HepG2 (cell line): Measurements from ENCODE around the gene CAPN10. TPM values are rescaled to one million over a fixed set of nuclear protein-coding genes. Genes with fewer than 3 reads are reported as not detected.

Experiments
- ATAC-seq: fragments of 200-7000 bp; cut with Tn5 transposase; 3 replicates; pipeline ENCODE4 v1.9.1; 2020; ENCODE audit warnings: mild to moderate bottlenecking, moderate library complexity
- BruUV-seq: library from RNA; stranded (reverse); fragments of 400-500 nt; replicated peaks from 2 replicates; lab custom pipeline; 2021; lab: Mats Ljungman, UMichigan
- CTCF ChIA-PET: fragments of 300-600 bp; formaldehyde crosslinking; extraction: SDS; loops from one replicate; lab custom pipeline; 2021; ENCODE audit warnings: low total read pairs, inconsistent platforms, low intra/inter-chr PET ratio; lab: Yijun Ruan, JAX
- POLR2A ChIA-PET: fragments of 350-600 bp; sonication (Branson Sonifier 250); formaldehyde crosslinking; loops from one replicate; lab custom pipeline; 2020; ENCODE audit warnings: antibody characterized with exemption, inconsistent platforms; lab: Yijun Ruan, JAX
- DNase-seq: peaks from one replicate; pipeline ENCODE4 v3.0.0-alpha.2; 2015; ENCODE audit warnings: low spot score
- FAIRE-seq: peaks from 3 replicates; lab custom pipeline; 2011; peaks lifted over from hg19 to GRCh38; lab: Jason Lieb, UNC
- H2AFZ ChIP-seq: one replicate; pipeline ENCODE4 v1.6.1; 2011; ENCODE audit warnings: low read length, inconsistent platforms
- H3K27ac ChIP-seq: fragments of 300-600 bp; 3 replicates; pipeline ENCODE4 v1.8.0; 2011; ENCODE audit warnings: mixed run types, mild to moderate bottlenecking, mixed read lengths, low read length, inconsistent platforms; ENCODE audit not compliant: insufficient read depth; ENCODE audit errors: extremely low read length
- H3K27me3 ChIP-seq, 2 experiments: fragments of 200-600 bp in 1 of 2; 2 replicates in 1 of 2; 3 replicates in 1 of 2; pipeline versions ENCODE4 v1.6.0 to v1.8.0; 2011; ENCODE audit warnings: low read length in 2 of 2, mild to moderate bottlenecking in 2 of 2, moderate library complexity in 2 of 2, inconsistent platforms in 1 of 2; ENCODE audit not compliant: insufficient read depth in 2 of 2, control insufficient read depth in 1 of 2
- H3K36me3 ChIP-seq, 2 experiments: fragments of 200-600 bp in 1 of 2; replicated peaks in 1 of 2; 2 replicates in 1 of 2; 3 replicates in 1 of 2; pipeline versions ENCODE4 v1.5.1 to v1.8.0; 2011; ENCODE audit warnings: low read length in 2 of 2, inconsistent platforms in 1 of 2; ENCODE audit not compliant: insufficient read depth in 2 of 2, control insufficient read depth in 1 of 2
- H3K4me1 ChIP-seq: 2 replicates; pipeline ENCODE4 v1.5.1; 2012; ENCODE audit warnings: low read length, inconsistent platforms; ENCODE audit not compliant: insufficient read depth
- H3K4me2 ChIP-seq: 2 replicates; pipeline ENCODE4 v1.6.0; 2011; ENCODE audit warnings: low read depth, low read length, inconsistent platforms
- H3K4me3 ChIP-seq, 3 experiments: fragments of 200-600 bp in 1 of 3; sonication (generic), shearing (Covaris generic) in 1 of 3; replicated peaks in 1 of 3; 2 replicates each; pipeline ENCODE4 v1.5.1; 2011 to 2016; ENCODE audit warnings: low read length in 3 of 3, inconsistent platforms in 2 of 3, low read depth in 2 of 3, mild to moderate bottlenecking in 2 of 3, control low read depth in 1 of 3, mixed read lengths in 1 of 3; ENCODE audit not compliant: insufficient read depth in 1 of 3
- H3K79me2 ChIP-seq: one replicate; pipeline ENCODE4 v1.6.1; 2011; ENCODE audit warnings: low read length, inconsistent platforms; ENCODE audit not compliant: insufficient read depth
- H3K9ac ChIP-seq: 2 replicates; pipeline ENCODE4 v1.6.0; 2011; ENCODE audit warnings: mild to moderate bottlenecking, low read depth, low read length, inconsistent platforms; ENCODE audit not compliant: insufficient read depth
- H3K9me3 ChIP-seq: 2 replicates; pipeline ENCODE4 v1.5.1; 2012; ENCODE audit warnings: mild to moderate bottlenecking, low read length
- H4K20me1 ChIP-seq: 2 replicates; pipeline ENCODE4 v1.6.0; 2011; ENCODE audit warnings: inconsistent platforms, mild to moderate bottlenecking, low read length, moderate library complexity; ENCODE audit not compliant: insufficient read depth
- AGO2 ChIP-seq: fragments of 200-400 bp; formaldehyde crosslinking; optimal IDR thresholded peaks from 2 replicates; pipeline ENCODE3; 2017; ENCODE audit warnings: mild to moderate bottlenecking, low read depth, low read length, moderate library complexity
- CCAR2 ChIP-seq: fragments of 200-400 bp; formaldehyde crosslinking; optimal IDR thresholded peaks from 2 replicates; pipeline ENCODE3; 2018; ENCODE audit warnings: low read depth, mild to moderate bottlenecking, low read length, moderate library complexity
- CCDC6 ChIP-seq: sonication (generic); formaldehyde crosslinking; IDR thresholded peaks from 2 replicates; pipeline ENCODE4 v1.8.1; 2022; ENCODE audit warnings: mild to moderate bottlenecking, missing genetic modification reagents, moderate library complexity
- GABPB1 ChIP-seq: IDR thresholded peaks from 2 replicates; pipeline ENCODE4 v1.6.1; 2016; ENCODE audit warnings: mild to moderate bottlenecking, missing genetic modification reagents, moderate library complexity, missing compliant biosample characterization
- HNRNPUL1 ChIP-seq: fragments of 200-400 bp; formaldehyde crosslinking; IDR thresholded peaks from 2 replicates; pipeline ENCODE4 v1.6.1; 2017; ENCODE audit warnings: low read depth, mild to moderate bottlenecking, low read length, moderate library complexity
- JUND ChIP-seq: sonication (generic); formaldehyde crosslinking; IDR thresholded peaks from 2 replicates; pipeline ENCODE4 v1.8.0; 2022; ENCODE audit warnings: mild to moderate bottlenecking, missing genetic modification reagents
- MYC ChIP-seq: sonication (generic); formaldehyde crosslinking; IDR thresholded peaks from 2 replicates; pipeline ENCODE4 v1.9.0; 2021; ENCODE audit warnings: missing genetic modification reagents, borderline replicate concordance
- SOX6 ChIP-seq, 2 experiments: fragments of 450-650 bp in 1 of 2; sonication (generic) in 1 of 2; formaldehyde crosslinking in 1 of 2; IDR thresholded peaks; 2 replicates each; pipeline versions ENCODE4 v1.4.0 to v1.6.1; 2017 to 2020; ENCODE audit warnings: antibody characterized with exemption in 1 of 2, mild to moderate bottlenecking in 1 of 2, missing genetic modification reagents in 1 of 2
- TEAD2 ChIP-seq: sonication (generic); formaldehyde crosslinking; IDR thresholded peaks from 2 replicates; pipeline ENCODE4 v1.9.0; 2021; ENCODE audit warnings: missing genetic modification reagents
- YEATS2 ChIP-seq: sonication (generic); formaldehyde crosslinking; IDR thresholded peaks from 2 replicates; pipeline ENCODE4 v1.4.0; 2020; ENCODE audit warnings: missing genetic modification reagents, borderline replicate concordance
- ZMAT3 ChIP-seq: sonication (generic); formaldehyde crosslinking; conservative IDR thresholded peaks from 2 replicates; pipeline ENCODE4 v1.7.0; 2021; ENCODE audit warnings: missing genetic modification reagents
- ZNF337 ChIP-seq: sonication (generic); formaldehyde crosslinking; IDR thresholded peaks from 2 replicates; pipeline ENCODE4 v1.5.1; 2020; ENCODE audit warnings: missing genetic modification reagents, low read depth, mild to moderate bottlenecking, borderline replicate concordance
- ZNF546 ChIP-seq: sonication (generic); formaldehyde crosslinking; conservative IDR thresholded peaks from 2 replicates; pipeline ENCODE4 v1.8.1; 2023; ENCODE audit warnings: mild to moderate bottlenecking, missing genetic modification reagents
- WGBS: methylation state at CpG from one replicate; pipeline ENCODE4 v1.1.6; 2017; ENCODE audit warnings: low lambda C conversion rate; 5-methylcytosine and 5-hydroxymethylcytosine counted together
- in situ Hi-C: cut with HindIII; loops from 2 replicates; pipeline ENCODE4 v1.10.0; 2017; ENCODE audit warnings: low pct_unique_long_range_greater_than_20kb; ENCODE audit not compliant: extremely low pct_ligation_motif_present
- intact Hi-C: fragments of 100-400 bp; cut with micrococcal nuclease; formaldehyde crosslinking; loops from one replicate; pipeline ENCODE4 v1.10.0; 2022; ENCODE audit not compliant: unreplicated experiment
- polyA plus RNA-seq, 8 experiments: library from polyadenylated mRNA; depleted of rRNA in 3 of 8; stranded (reverse) in 7 of 8; unstranded in 1 of 8; fragments of >200 nt; fragmentation: Illumina TruSeq in 4 of 8; extraction: Trizol in 4 of 8; gene quantifications; 2 replicates each; pipeline versions ENCODE4 v1.2.1 to v1.2.3, GENCODE V29; 2011 to 2016; ENCODE audit warnings: low read depth in 4 of 8, missing spikeins in 1 of 8, mixed read lengths in 1 of 8; ENCODE audit not compliant: insufficient read depth in 1 of 8
- total RNA-seq, 5 experiments: library from RNA; depleted of rRNA; stranded (reverse); fragments of >200 nt; fragmentation: Illumina TruSeq; extraction: Trizol; gene quantifications; 2 replicates each; pipeline ENCODE4 v1.2.3, GENCODE V29; 2016; ENCODE audit warnings: low read depth in 1 of 5
- TF ChIP-seq, protein P1 (sequence below): sonication (generic); formaldehyde crosslinking; IDR thresholded peaks from 2 replicates; pipeline ENCODE4 v1.8.0; 2023; ENCODE audit warnings: mild to moderate bottlenecking, missing genetic modification reagents
- TF ChIP-seq, protein P2 (sequence below): sonication (generic); formaldehyde crosslinking; IDR thresholded peaks from 2 replicates; pipeline ENCODE4 v1.4.0; 2020; ENCODE audit warnings: missing genetic modification reagents; ENCODE audit errors: not compliant biosample characterization
- TF ChIP-seq, protein P3 (sequence below): sonication (generic); formaldehyde crosslinking; IDR thresholded peaks from 2 replicates; pipeline ENCODE4 v1.4.0; 2020; ENCODE audit warnings: missing genetic modification reagents
- TF ChIP-seq, protein P4 (sequence below): sonication (generic); formaldehyde crosslinking; IDR thresholded peaks from 2 replicates; pipeline ENCODE4 v1.5.0; 2020; ENCODE audit warnings: missing genetic modification reagents

Gene CAPN10
- total and polyA plus RNA-seq, 2 of the 13 experiments (the other 11 are each of a cell fraction or from before 2014, with no cell fraction given), result 27.6 to 32.4 TPM

DNA sequence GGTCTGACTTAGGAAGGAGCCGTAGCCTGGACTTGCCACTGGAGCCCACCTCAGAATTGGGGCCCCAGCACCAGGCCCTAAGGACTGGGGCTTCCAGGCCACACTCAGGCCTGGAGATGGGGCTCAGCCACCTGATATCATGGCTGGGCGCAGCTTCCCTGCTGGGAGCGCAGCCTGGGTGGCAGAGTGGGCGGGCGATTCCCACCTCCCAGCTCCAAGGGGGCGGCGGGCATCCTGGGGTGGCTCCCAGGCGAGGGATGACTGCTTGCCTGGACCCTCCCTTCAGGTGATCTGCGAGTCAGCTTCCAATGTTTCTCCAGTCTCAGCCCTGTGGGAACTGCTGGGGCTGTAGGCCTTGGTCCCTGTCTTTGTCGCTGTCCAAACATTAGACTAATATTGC lies 58.8 kb downstream of the CAPN10 start (continued):
- TF ChIP-seq, protein P1, sequence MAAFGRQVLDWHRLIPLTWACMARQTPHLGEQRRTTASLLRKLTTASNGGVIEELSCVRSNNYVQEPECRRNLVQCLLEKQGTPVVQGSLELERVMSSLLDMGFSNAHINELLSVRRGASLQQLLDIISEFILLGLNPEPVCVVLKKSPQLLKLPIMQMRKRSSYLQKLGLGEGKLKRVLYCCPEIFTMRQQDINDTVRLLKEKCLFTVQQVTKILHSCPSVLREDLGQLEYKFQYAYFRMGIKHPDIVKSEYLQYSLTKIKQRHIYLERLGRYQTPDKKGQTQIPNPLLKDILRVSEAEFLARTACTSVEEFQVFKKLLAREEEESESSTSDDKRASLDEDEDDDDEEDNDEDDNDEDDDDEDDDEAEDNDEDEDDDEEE (CRISPR knock-in tag), result no peak

DNA sequence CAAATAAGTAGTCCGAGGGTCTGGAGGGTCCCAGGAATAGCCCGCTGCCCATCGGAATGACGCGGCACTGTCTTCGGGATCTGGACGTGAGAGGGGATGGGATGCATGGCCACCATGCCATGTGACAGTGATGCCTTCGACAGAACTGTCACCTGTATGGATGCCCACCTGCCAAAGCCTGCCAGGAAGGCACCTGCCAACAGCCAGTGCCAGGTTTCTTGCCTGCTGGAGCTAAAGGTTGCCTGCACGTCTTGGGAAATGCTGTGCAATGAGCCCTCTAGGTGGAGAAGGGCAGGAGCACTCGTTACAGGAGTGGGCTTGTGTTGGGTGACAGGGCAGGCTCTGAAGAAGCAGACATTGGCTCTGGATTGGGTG lies 59.3 kb downstream of the CAPN10 start:
- no peak overlapping the region for H3K9ac ChIP-seq
- no peak overlapping the region for H3K4me2 ChIP-seq
- POLR2A ChIA-PET, result no interaction called here
- 50% methylated on average over 10 of the region's 10 CpGs for WGBS
- FAIRE-seq (no peak), DNase-seq (no peak), ATAC-seq (no peak)
- TF ChIP-seq ZNF546 (CRISPR knock-in tag), result no peak
- TF ChIP-seq CCDC6 (CRISPR knock-in tag), result no peak
- TF ChIP-seq AGO2, result no peak
- no peak for TF ChIP-seq JUND (CRISPR knock-in tag)
- no peak for TF ChIP-seq CCAR2
- TF ChIP-seq ZMAT3, result no peak
- TF ChIP-seq, protein P2, sequence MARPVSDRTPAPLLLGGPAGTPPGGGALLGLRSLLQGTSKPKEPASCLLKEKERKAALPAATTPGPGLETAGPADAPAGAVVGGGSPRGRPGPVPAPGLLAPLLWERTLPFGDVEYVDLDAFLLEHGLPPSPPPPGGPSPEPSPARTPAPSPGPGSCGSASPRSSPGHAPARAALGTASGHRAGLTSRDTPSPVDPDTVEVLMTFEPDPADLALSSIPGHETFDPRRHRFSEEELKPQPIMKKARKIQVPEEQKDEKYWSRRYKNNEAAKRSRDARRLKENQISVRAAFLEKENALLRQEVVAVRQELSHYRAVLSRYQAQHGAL (CRISPR knock-in tag), result no peak
- no peak for TF ChIP-seq YEATS2 (CRISPR knock-in tag)
- no peak for TF ChIP-seq HNRNPUL1
- TF ChIP-seq GABPB1 (CRISPR knock-in tag), result no peak
- no peak for TF ChIP-seq MYC (CRISPR knock-in tag)
- no peak for TF ChIP-seq ZNF337 (CRISPR knock-in tag)
- TF ChIP-seq TEAD2 (CRISPR knock-in tag), result no peak
- TF ChIP-seq, protein P3, sequence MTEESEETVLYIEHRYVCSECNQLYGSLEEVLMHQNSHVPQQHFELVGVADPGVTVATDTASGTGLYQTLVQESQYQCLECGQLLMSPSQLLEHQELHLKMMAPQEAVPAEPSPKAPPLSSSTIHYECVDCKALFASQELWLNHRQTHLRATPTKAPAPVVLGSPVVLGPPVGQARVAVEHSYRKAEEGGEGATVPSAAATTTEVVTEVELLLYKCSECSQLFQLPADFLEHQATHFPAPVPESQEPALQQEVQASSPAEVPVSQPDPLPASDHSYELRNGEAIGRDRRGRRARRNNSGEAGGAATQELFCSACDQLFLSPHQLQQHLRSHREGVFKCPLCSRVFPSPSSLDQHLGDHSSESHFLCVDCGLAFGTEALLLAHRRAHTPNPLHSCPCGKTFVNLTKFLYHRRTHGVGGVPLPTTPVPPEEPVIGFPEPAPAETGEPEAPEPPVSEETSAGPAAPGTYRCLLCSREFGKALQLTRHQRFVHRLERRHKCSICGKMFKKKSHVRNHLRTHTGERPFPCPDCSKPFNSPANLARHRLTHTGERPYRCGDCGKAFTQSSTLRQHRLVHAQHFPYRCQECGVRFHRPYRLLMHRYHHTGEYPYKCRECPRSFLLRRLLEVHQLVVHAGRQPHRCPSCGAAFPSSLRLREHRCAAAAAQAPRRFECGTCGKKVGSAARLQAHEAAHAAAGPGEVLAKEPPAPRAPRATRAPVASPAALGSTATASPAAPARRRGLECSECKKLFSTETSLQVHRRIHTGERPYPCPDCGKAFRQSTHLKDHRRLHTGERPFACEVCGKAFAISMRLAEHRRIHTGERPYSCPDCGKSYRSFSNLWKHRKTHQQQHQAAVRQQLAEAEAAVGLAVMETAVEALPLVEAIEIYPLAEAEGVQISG (CRISPR knock-in tag), result no peak
- TF ChIP-seq, protein P4, sequence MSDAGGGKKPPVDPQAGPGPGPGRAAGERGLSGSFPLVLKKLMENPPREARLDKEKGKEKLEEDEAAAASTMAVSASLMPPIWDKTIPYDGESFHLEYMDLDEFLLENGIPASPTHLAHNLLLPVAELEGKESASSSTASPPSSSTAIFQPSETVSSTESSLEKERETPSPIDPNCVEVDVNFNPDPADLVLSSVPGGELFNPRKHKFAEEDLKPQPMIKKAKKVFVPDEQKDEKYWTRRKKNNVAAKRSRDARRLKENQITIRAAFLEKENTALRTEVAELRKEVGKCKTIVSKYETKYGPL (CRISPR knock-in tag), result no peak
- TF ChIP-seq SOX6 (IDR thresholded peaks at IDR 0.05), result no peak
- no peak for TF ChIP-seq SOX6 (CRISPR knock-in tag; IDR thresholded peaks at IDR 0.05)
- in situ Hi-C loops, result no loop called here
- no peaks in the 10 kb centered on the region; the same call in 1 of the 2 replicates for H4K20me1 ChIP-seq
- H3K4me1 ChIP-seq, result no peaks in the 10 kb centered on the region
- BruUV-seq, result no TSS peak
- H3K9me3 ChIP-seq, result no peaks in the 10 kb centered on the region
- peaks cover 45 to 90% of the 10 kb centered on the region in 2 experiments for H3K27me3 ChIP-seq
- no peaks in the 10 kb centered on the region for H3K36me3 ChIP-seq
- H3K4me3 ChIP-seq, result no peak overlapping the region
- intact Hi-C loops, result loop anchor here (10.0 kb wide), 1 partner anchor 131 kb away; no protein-coding TSS in a partner anchor
- H2AFZ ChIP-seq, result no peak overlapping the region
- CTCF ChIA-PET, result no interaction called here
- no peaks in the 10 kb centered on the region for H3K79me2 ChIP-seq
- no peak overlapping the region for H3K27ac ChIP-seq
